HG02678 (cell line): ENCODE results near the gene SEC61B.
"Not testable (repeated sequence)": the region's sequence is repeated elsewhere in the genome, so short reads cannot be mapped to it uniquely, and the experiment has no call there.

Experiments used
- ATAC-seq: cut with Tn5 transposase; IDR thresholded peaks from one replicate; pipeline ENCODE4 v1.9.1; 2021; ENCODE audit warnings: mild to moderate bottlenecking, moderate library complexity; ENCODE audit not compliant: unreplicated experiment

Gene SEC61B

DNA sequence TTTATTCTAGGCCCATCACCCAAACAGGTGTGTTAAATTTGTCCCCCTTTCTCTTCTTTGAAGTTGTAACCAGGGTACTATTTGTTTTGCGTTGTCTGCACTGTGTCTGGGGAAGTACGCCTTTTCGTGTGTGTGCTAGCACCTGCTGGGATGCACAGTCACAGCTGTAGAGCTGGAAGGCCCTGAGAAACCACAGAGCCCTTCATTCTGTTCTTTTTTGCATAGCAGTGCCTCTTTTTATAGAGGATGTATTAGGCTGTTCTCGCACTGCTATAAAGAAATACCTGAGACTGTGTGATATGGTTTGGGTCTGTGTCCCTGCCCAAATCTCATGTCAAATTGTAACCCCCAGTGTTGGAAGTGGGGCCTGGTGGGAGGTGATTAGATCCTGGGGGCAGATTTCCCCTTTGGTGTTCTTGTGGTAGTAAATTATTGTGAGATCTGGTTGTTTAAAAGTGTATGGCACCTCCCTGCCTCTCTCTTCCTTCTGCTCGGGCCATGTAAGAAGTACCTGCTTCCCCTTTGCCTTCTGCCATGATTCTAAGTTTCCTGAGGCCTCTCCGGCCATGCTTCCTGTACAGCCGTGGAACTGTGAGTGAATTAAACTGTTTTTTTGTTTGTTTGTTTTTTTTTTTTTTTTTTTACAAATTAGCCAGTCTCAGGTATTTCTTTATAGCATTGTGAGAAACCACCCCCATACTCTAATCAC is 14.0 kb downstream of the SEC61B start:
- peak; percentile 96 for ATAC-seq

DNA sequence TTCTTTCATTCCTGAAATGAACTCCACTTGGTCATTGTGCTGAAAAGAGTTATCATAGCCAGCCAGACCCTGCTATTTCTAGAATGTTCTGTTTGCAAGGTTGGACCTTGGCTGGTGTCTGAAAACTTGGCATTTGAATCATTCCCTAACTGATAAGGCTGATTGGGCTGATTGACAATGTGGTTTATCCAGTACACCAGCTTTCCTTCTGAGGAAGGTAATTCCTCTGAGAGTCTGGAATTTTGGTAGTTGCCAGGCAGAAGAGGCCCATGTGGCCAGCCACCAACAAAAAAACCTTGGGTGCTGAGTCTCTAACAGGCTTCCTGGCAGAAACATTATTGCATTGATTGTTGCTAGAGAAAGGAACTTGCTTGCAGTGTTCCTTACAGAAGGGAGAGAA is 15.3 kb downstream of the SEC61B start:
- no peak for ATAC-seq

GRCh38 chr9:99237849-99238248 is 15.8 kb downstream of the SEC61B start:
- not testable (repeated sequence) for ATAC-seq

GRCh38 chr9:99238331-99238730 is 16.2 kb downstream of the SEC61B start:
- no peak for ATAC-seq

GRCh38 chr9:99239341-99240060 is 17.4 kb downstream of the SEC61B start:
- ATAC-seq: no peak

- no peak for ATAC-seq
Observed at GRCh38 chr9:99241106-99241505, 19.0 kb downstream of the SEC61B start.

GRCh38 chr9:99244344-99245260 is 22.5 kb downstream of the SEC61B start:
- peak; percentile 95 for ATAC-seq

- ATAC-seq: no peak
Observed at GRCh38 chr9:99249619-99250018, 27.5 kb downstream of the SEC61B start.

DNA sequence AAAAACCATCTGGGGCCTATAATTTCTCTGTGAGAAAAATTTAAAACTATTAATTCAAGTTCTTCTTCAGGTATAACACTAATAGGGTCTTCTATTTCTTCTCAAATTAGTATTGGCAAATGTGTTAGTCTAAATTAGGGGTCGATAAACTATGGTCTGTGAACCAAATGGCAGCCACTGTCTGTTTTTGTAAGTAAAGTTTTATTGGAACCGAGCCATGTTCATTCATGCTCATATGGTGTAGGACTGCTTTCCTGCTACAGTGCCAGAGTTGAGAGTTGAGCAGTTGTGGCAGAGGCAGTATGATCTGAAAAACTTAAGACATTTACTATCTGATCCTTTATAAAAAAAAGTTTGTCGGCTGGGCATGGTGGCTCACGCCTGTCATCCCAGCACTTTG is 29.1 kb downstream of the SEC61B start:
- no peak for ATAC-seq

DNA sequence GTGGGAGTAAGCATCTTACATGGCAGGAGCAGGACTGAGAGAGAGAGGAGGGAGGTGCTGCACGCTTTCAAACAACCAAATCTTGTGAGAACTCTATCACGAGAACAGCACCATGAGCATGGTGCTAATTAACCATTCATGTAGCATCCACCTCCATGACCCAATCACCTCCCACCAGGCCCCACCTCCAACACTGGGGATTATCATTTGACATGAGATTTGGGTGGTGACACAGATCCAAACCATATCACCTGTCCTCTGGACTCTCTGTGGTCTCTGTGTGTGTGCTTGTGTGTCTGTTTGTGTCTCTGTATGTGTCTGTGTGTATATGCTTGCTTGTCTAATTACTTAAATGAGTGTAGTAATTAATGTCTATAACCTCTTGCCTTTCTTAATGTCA is 31.1 kb downstream of the SEC61B start:
- ATAC-seq: peak; percentile 39

GRCh38 chr9:99253772-99254431 is 31.8 kb downstream of the SEC61B start:
- ATAC-seq: peak; percentile 84

DNA sequence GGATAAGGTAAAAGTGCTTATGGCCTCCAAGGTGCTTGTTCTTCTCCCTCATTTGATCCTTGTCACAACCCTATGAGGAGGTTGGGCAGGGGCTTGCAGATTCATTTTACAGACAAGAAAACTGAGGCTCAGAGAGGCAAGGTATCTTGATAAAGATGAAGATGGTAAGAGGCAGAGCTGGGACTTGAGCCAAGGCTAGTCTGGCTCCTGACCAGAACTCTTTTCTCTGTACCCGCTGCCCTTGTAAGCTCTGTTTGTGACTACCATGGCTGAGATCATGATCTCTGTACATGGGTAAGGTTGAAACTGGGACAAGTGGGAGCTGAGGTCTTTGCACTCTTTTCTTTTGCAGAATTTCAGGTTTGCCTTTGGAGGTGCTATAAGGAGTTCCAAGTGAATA is 33.6 kb downstream of the SEC61B start:
- no peak for ATAC-seq

DNA sequence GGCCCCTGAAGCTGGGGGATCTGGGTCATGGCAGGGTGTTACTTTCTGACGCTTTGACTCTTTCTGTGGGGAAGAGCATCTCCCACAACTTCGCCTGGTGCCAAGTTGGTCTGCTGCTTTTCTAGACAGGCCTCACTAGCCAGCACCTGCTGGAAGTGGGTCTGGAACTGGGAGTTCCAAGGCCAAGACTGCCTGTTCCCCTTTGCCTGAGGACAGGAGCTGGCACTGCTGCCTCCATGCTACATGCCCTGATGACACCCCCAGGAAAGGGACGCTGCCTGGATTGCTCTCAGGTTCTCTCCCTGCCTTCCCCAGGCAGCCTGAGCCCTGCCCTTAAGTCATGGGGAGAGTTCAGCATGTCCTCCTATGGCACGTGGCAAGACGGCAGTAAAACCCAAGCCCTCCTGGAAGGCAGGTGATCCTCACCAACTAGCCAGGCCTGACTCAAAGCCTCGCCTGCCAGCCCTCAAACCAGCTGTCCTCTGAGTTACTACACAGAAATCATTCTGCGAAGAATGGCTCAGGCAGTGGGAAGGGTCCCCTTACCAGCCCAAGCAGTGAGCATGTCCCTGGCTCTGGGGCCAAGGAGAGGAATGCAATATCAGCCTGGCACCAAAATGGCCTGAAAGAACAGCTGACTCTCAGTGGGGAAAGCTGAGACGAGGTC is 35.8 kb downstream of the SEC61B start:
- no peak for ATAC-seq

- ATAC-seq: peak; percentile 75
Observed at GRCh38 chr9:99259231-99259918, 37.3 kb downstream of the SEC61B start.

- ATAC-seq: no peak
Observed at GRCh38 chr9:99261923-99262322, 39.8 kb downstream of the SEC61B start.

- ATAC-seq: no peak
Observed at GRCh38 chr9:99262949-99263418, 40.9 kb downstream of the SEC61B start.

DNA sequence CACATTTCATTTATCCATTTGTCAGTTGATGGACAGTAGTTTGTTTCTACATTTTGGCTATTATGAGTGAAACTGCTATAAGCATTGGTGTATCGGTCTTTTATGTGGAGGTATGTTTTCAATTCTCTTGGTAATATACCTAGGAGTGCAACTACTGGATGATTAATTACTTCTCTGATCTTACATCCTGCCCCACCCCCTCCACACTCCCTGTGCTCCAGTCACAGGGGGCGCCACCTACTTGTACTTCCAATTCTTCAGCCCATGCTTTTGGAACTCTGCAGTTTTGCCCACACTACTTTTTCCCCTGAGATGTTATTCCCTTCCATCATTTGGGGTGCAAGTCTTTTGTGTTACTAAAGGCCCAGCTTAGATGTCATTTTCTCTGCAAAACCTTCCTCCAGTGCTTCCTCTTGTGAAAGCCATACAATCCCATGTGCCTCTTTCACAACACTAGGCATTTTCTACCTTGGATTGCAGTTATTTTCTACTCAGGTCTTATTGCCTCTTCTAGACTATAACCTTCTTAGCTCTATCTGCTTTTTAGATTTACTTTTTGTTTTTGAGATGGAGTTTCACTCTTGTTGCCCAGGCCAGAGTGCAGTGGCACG is 42.1 kb downstream of the SEC61B start:
- ATAC-seq: no peak

GRCh38 chr9:99265691-99266090 is 43.6 kb downstream of the SEC61B start:
- no peak for ATAC-seq
